Heart right ventricle (tissue), 16 donors: Measurements from ENCODE around the gene ZNF513. TPM values are rescaled to one million over a fixed set of nuclear protein-coding genes. Genes with fewer than 3 reads are reported as not detected.
A peak's percentile ranks its signal among the peaks of the same experiment; 100 is the strongest.
"Not testable (repeated sequence)": the region's sequence is repeated elsewhere in the genome, so short reads cannot be mapped to it uniquely, and the experiment has no call there.

Source experiments
- ATAC-seq, 8 donors: fragments of 200-7000 bp; cut with Tn5 transposase; one replicate each; pipeline ENCODE4 v1.9.1; 2020; ENCODE audit warnings: mild to moderate bottlenecking in 8 of 8, moderate library complexity in 8 of 8, moderate number of reproducible peaks in 1 of 8
- DNase-seq, 2 donors: peaks; one replicate each; pipeline ENCODE4 v3.0.0-alpha.2; 2020
- H3K27ac ChIP-seq, 10 donors: fragments of 200-600 bp; sonication (generic) in 2 of 10; one replicate each; pipeline versions ENCODE4 v1.5.0 to v1.8.0; 2020 to 2022; ENCODE audit warnings: mild to moderate bottlenecking in 3 of 10
- H3K27me3 ChIP-seq, 7 donors: fragments of 200-600 bp; one replicate each; pipeline ENCODE4 v1.8.0; 2021 to 2022; ENCODE audit warnings: mild to moderate bottlenecking in 2 of 7
- H3K36me3 ChIP-seq, 9 donors: fragments of 200-600 bp; sonication (generic) in 1 of 9; one replicate each; pipeline versions ENCODE4 v1.5.0 to v1.8.0; 2020 to 2022; ENCODE audit warnings: mild to moderate bottlenecking in 2 of 9
- H3K4me1 ChIP-seq, 9 donors: fragments of 200-600 bp; sonication (generic) in 1 of 9; one replicate each; pipeline versions ENCODE4 v1.5.0 to v1.8.0; 2020 to 2022; ENCODE audit warnings: mild to moderate bottlenecking in 4 of 9
- H3K4me3 ChIP-seq, 10 donors: fragments of 200-600 bp; sonication (generic) in 2 of 10; one replicate each; pipeline versions ENCODE4 v1.5.0 to v1.8.0; 2020 to 2022; ENCODE audit warnings: mild to moderate bottlenecking in 7 of 10, moderate library complexity in 2 of 10
- H3K9me3 ChIP-seq, 11 donors: fragments of 200-600 bp in 10 of 11; sonication (generic) in 2 of 11; one replicate each; pipeline versions ENCODE4 v1.5.0 to v1.8.0; 2013 to 2022; ENCODE audit warnings: mild to moderate bottlenecking in 2 of 11, control low read depth in 1 of 11, moderate library complexity in 1 of 11
- CTCF ChIP-seq, 9 donors: fragments of 200-600 bp; sonication (generic) in 2 of 9; IDR thresholded peaks; one replicate each; pipeline versions ENCODE4 v1.5.0 to v1.8.0; 2021 to 2022; ENCODE audit warnings: antibody characterized with exemption in 9 of 9, mild to moderate bottlenecking in 5 of 9, moderate library complexity in 1 of 9
- WGBS, 2 donors: extraction: QIAGEN DNeasy Blood & Tissue Kit; methylation state at CpG; one replicate each; pipeline ENCODE4 v1.1.7; 2013; ENCODE audit warnings: inconsistent platforms in 1 of 2; 5-methylcytosine and 5-hydroxymethylcytosine counted together
- intact Hi-C, 10 donors: fragments of 100-400 bp; cut with DNase I; formaldehyde crosslinking; loops; one replicate each; pipeline versions ENCODE4 v1.11.1 to v1.14.2; 2022
- polyA plus RNA-seq, 2 donors: library from polyadenylated mRNA; stranded (reverse); fragments of 200-250 nt; gene quantifications; one replicate each; pipeline ENCODE4 v1.2.3, GENCODE V29; 2013
- total RNA-seq, 10 donors: library from RNA; stranded (reverse); fragmentation: NEBNext Ultra II Directional in 3 of 10; extraction: Animal tissue kit (Norgen Biotek cat#: 25700) in 3 of 10; gene quantifications; one replicate each; pipeline versions ENCODE4 v1.2.1 to v1.2.4, GENCODE V29; 2021 to 2023
- donor health status: Arrhythmogenic right ventricular cardiomyopathy.
- donor health status: ischemic (EF 13 %, LVEDD 7.1; RV severe dilation, severe dysfunction).
- donor health status: healthy with polysubstance abuse.
- donor health status: DM: no; HTN: yes; CAD: no.
- donor health status: DM: no; HTN: no; CAD: no.
- donor health status: ischemic (EF 25% LVEDD 6.9; RV normal size, moderate dysfunction).
- donor health status: ischemic (EF 25% LVEDD 5.7; RV mildly dilated, moderate dysfunction).
- donor health status: healthy.
- donor health status: DM: yes; HTN: yes; CAD: no.
- donor health status: Ischemic cardiomyopathy.
- donor health status: ischemic (EF 35%, LVEDD 5.7; RV mildly dilated, moderate dysfunction).
- donor health status: nonischemic (EF 11% LVEDD 7.7; RV severe dilation, severe dysfunction).
- donor health status: DM: yes; HTN: yes; CAD: no.
- donor health status: PGD.
- donor health status: ischemic (EF 29% LVEDD 5.4; RV normal size, mild dysfunction).
- donor health status: nonischemic (EF 23%, LVEDD 6.1; RV moderate dilation, normal function).

ZNF513 gene
- total and polyA plus RNA-seq, 12 donors, result 4.5 to 15.4 (median 7.5) TPM

GRCh38 chr2:27427863-27428212 is 47.3 kb upstream of the ZNF513 start:
- H3K9me3 ChIP-seq, result no peaks in the 10 kb centered on the region
- H3K27ac ChIP-seq, result peak overlapping the region; percentile 93 to 100 (median 99)
- peaks cover 0 to 7% (median 0%) of the 10 kb centered on the region in 9 donors for H3K36me3 ChIP-seq
- intact Hi-C loops, result loop anchor here in 5 of 10 donors (1.0 to 10.0 kb wide), 6 partner anchors 19 to 157 kb away; partner anchors contain the start of genes PPM1G (in 4 of the 5), EIF2B4 (in 1 of the 5), IFT172 (in 1 of the 5) and SNX17 (in 1 of the 5)
- ATAC-seq, result no peak
- 17 to 18% methylated on average over 7 of the region's 7 CpGs for WGBS, 2 donors
- H3K4me1 ChIP-seq, result peaks cover 10 to 44% (median 36%) of the 10 kb centered on the region in 9 donors
- H3K4me3 ChIP-seq, result peak overlapping the region; percentile 74 to 100 (median 99)
- H3K27me3 ChIP-seq, result no peaks in the 10 kb centered on the region
- DNase-seq, result no peak
- TF ChIP-seq CTCF (IDR thresholded peaks at IDR 0.05), result no peak

GRCh38 chr2:27425039-27425438 is 44.5 kb upstream of the ZNF513 start:
- not testable (repeated sequence) for H3K36me3 ChIP-seq, H3K9me3 ChIP-seq, DNase-seq, H3K4me3 ChIP-seq, H3K27me3 ChIP-seq, ATAC-seq, H3K27ac ChIP-seq
- intact Hi-C loops, result loop anchor here in 3 of 10 donors (5.0 to 10.0 kb wide), 3 partner anchors 53 to 160 kb away; partner anchors contain the start of genes EIF2B4 (in 1 of the 3), IFT172 (in 1 of the 3), SNX17 (in 1 of the 3) and ZNF512 (in 1 of the 3)
- peaks cover 4 to 16% (median 13%) of the 10 kb centered on the region in 9 donors for H3K4me1 ChIP-seq
- WGBS, 2 donors, result 94% methylated on average over 10 of the region's 10 CpGs

- H3K4me3 ChIP-seq, result no peak overlapping the region
- H3K4me1 ChIP-seq, result peaks cover 0 to 7% (median 5%) of the 10 kb centered on the region in 9 donors
- H3K27me3 ChIP-seq, result no peaks in the 10 kb centered on the region
- H3K27ac ChIP-seq, result no peak overlapping the region
- ATAC-seq, result no peak
- 98 to 99% methylated on average over 3 of the region's 3 CpGs for WGBS, 2 donors
- intact Hi-C loops, result loop anchor here in 1 of 10 donors (10.0 kb wide), 1 partner anchor 162 kb away; the partner anchor contains the start of gene ZNF512
- no peaks in the 10 kb centered on the region for H3K36me3 ChIP-seq
- no peaks in the 10 kb centered on the region for H3K9me3 ChIP-seq
- no peak for TF ChIP-seq CTCF (IDR thresholded peaks at IDR 0.05)
- no peak for DNase-seq
These were observed 42.4 kb upstream of the ZNF513 start for GRCh38 chr2:27422958-27423357.

- H3K36me3 ChIP-seq, result no peaks in the 10 kb centered on the region
- ATAC-seq, result no peak
- H3K4me1 ChIP-seq, result no peaks in the 10 kb centered on the region
- 83 to 85% methylated on average over 4 of the region's 4 CpGs for WGBS, 2 donors
- no peaks in the 10 kb centered on the region for H3K27me3 ChIP-seq
- no peak for TF ChIP-seq CTCF (IDR thresholded peaks at IDR 0.05)
- intact Hi-C loops, result loop anchor here in 1 of 10 donors (10.0 kb wide), 1 partner anchor 163 kb away; the partner anchor contains the start of gene ZNF512
- H3K9me3 ChIP-seq, result no peaks in the 10 kb centered on the region
- DNase-seq, result no peak
- H3K4me3 ChIP-seq, result no peak overlapping the region
- no peak overlapping the region for H3K27ac ChIP-seq
These were observed 41.2 kb upstream of the ZNF513 start for GRCh38 chr2:27421660-27422250.

GRCh38 chr2:27420996-27421395 is 40.5 kb upstream of the ZNF513 start:
- Histone ChIP-seq H3K9me3 (no peaks in the 10 kb centered on the region), H3K4me1 (no peaks in the 10 kb centered on the region), H3K27me3 (no peaks in the 10 kb centered on the region), H3K4me3 (no peak overlapping the region), H3K36me3 (no peaks in the 10 kb centered on the region), H3K27ac (no peak overlapping the region)
- intact Hi-C loops, result loop anchor here in 1 of 10 donors (10.0 kb wide), 1 partner anchor 164 kb away; the partner anchor contains the start of gene ZNF512
- DNase-seq (no peak), ATAC-seq (no peak)
- TF ChIP-seq CTCF (IDR thresholded peaks at IDR 0.05), result no peak
